NCI-H2227 (cell line): ENCODE data around the gene ATRAID.

ENCODE experiments used
- DNase-seq: peaks from one replicate; lab custom pipeline; 2025; ENCODE audit not compliant: unreplicated experiment; lab: John Stamatoyannopoulos, UW

The ATRAID gene

GRCh38 chr2:27249891-27250651 is 38.2 kb downstream of the ATRAID start:
- peak; percentile 67 for DNase-seq

- DNase-seq: no peak
Observed at GRCh38 chr2:27250652-27251379, 39.0 kb downstream of the ATRAID start.

GRCh38 chr2:27251766-27252165 is 39.9 kb downstream of the ATRAID start:
- no peak for DNase-seq

- DNase-seq: no peak
Observed at GRCh38 chr2:27255187-27255586, 43.3 kb downstream of the ATRAID start.

- no peak for DNase-seq
Observed at GRCh38 chr2:27255660-27256059, 43.8 kb downstream of the ATRAID start.

- DNase-seq: no peak
Observed at GRCh38 chr2:27256855-27257454, 45.1 kb downstream of the ATRAID start.

- DNase-seq: no peak
Observed at GRCh38 chr2:27258051-27258450, 46.2 kb downstream of the ATRAID start.

- no peak for DNase-seq
Observed at GRCh38 chr2:27261241-27261925, 49.5 kb downstream of the ATRAID start.

- DNase-seq: peak; percentile 33
Observed at GRCh38 chr2:27261926-27262298, 50.1 kb downstream of the ATRAID start.

GRCh38 chr2:27262379-27263286 is 50.8 kb downstream of the ATRAID start, which contains the start of gene SLC30A3:
SLC30A3 (minus strand) TSS chr2:27263047; CDS start chr2:27262906, 141 bp downstream.
- peak; percentile 72 for DNase-seq

GRCh38 chr2:27263287-27264252 is 51.7 kb downstream of the ATRAID start:
- DNase-seq: peak; percentile 23

- DNase-seq: peak; percentile 25
Observed at GRCh38 chr2:27264253-27264752, 52.5 kb downstream of the ATRAID start.

GRCh38 chr2:27264753-27265535 is 53.1 kb downstream of the ATRAID start:
- DNase-seq: peak; percentile 91

- no peak for DNase-seq
Observed at GRCh38 chr2:27265536-27265870, 53.7 kb downstream of the ATRAID start.
